ENCODE data around the gene DRD4.

Gene DRD4

DNA sequence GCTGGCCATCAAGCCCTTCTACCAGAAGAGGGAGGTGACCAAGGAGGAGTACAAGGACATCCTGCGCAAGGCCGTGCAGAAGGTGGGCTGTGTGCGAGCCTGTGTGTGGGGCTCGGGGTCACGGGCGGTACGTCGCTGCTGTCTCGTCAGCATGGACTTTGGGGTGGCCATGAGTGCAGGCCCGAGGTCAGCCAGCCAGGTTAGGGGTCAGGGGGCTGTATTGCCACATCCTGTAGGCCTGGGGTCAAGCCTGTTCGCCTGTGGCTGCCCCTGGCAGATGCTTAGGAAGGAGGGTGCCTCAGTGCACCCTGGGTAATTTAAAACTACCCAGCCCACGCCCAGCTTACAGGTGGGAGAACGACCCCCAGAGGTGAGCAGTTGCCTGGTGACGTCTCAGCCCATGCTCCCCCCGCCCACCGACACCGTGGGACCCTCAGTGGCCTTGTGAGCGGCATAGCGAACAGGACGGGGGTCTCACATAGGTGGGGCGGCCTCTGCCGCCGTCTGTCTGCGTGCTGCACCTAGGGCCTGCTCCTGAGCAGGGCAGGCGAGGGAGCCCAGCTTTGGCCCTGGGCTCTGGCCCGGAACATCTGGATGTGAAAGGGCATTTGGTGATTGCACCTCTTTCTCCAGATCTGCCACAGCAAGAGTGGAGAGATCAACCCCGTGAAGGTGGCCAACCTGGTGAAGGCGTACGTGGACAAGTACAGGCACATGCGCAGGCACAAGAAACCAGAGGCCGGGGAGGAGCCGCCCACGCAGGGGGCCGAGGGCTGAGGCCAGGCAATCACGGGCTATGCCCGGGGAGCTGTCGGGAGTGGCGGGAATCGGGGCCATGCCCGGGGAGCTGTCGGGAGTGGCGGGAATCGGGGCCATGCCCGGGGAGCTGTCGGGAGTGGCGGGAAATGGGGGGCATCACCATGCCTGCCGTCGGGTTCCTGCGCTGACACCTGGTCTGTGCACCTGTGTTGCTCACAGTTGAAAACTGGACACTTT lies 25.8 kb upstream of the DRD4 start:
- DNase-seq = no peak

DNA sequence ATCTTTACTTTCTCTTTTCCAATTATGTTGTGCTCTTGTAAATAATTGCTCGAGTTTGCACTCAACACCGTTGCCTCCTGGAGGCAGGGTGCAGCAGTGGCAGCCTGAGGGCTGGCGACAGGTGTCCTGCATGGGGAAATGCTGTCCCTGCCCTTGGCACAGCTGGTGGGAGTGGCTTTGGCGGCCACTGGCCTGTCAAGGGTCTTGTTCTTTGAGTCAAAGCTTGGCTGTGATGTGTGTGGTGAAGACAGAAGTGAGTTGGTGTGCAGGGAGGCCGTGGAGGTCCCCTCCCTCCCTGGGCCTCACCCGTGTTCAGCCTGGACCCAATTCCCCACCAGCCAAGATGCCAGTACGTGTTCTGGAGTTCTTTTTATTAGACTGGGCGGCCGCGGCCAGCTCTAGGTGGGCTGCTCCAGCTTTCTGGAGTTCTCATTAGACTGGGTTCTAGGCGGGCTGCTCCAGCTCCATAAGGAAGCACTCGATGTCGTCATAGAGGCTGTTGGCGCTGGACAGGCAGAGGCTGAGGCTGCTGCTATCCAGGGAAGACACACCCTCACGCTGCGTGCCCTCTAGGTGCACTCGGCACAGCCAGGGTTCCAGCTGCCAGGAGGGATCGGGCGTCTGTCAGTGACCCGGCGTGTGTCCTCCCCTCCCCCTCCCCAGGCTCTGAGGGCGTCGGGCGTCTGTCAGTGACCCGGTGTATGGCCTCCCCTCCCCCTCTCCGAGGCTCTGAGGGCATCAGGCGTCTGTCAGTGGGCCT lies 24.7 kb upstream of the DRD4 start:
- peak; percentile 20 for DNase-seq

DNA sequence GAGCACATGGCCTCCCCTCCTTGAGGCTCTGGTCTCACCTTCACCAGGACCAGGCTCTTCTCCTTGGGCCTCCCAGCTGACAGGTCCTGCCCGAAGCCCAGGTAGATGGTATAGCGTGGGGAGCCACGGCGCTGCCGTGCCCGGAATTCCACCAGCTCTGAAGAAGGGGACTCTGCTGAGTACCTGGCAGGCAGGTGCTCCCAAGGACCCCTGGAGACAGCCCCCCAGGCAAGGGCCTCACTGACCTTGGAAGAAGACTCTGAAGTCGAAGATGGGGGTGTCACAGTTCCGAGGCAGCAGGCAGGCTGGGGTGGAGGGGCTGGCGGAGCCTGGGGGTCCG lies 24.1 kb upstream of the DRD4 start:
- DNase-seq = no peak

DNA sequence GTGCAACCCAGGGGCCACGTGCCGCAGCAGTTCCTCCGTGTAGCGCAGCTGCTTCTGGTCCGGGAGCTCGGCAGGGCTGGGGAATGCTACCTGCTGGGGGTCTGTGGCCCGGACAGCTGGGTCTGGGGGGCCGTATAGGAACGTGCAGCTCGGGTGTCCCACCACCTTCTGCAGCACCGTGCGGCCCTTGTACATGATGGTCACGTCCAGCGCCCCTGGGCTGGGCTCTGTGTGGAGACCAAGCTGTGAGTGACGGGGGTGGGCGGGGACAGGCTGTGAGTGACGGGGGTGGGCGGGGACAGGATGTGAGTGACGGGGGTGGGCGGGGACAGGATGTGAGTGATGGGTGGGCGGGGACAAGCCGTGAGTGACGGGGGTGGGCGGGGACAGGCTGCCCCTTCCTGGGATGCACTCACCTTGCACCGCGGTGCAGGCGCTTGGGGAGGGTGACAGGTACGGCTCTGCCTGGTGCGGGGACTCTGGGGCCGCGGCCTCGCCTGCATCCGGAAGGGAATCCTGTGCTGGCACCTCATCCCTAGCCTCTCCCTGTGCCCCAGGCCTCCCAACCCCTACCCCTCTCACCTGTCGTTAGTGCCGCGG lies 23.6 kb upstream of the DRD4 start:
- peak; percentile 87 for DNase-seq

DNA sequence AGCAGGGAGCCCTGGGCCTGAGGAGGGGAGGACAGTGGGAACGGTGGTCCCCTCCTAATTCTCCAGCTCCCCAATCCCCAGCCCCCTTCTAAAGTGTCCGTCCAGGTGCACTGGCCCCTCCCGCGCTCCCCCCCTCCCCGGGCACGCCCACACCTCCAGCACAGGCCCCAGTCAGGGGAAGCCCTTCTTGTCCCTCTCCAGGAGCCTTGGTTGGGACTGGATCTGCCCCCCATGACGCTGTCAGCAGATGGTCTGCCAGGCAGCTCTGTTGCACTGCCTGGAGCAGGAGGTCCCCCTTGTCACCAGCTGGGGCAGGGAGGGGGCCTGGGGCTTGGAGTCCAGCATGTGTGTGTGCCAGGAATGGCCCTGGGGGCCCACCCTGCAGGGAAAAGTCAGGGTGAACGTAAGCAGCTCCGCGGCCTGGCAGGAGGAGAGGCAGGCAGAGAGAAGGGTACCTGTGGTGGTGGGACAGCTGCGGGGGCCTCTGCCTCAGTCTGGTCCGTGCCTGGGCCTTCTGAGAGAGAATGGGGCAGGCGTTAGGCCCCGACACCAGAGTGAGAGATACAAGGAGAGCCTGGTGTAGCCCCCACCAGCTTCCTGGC lies 22.9 kb upstream of the DRD4 start:
- DNase-seq = no peak

DNA sequence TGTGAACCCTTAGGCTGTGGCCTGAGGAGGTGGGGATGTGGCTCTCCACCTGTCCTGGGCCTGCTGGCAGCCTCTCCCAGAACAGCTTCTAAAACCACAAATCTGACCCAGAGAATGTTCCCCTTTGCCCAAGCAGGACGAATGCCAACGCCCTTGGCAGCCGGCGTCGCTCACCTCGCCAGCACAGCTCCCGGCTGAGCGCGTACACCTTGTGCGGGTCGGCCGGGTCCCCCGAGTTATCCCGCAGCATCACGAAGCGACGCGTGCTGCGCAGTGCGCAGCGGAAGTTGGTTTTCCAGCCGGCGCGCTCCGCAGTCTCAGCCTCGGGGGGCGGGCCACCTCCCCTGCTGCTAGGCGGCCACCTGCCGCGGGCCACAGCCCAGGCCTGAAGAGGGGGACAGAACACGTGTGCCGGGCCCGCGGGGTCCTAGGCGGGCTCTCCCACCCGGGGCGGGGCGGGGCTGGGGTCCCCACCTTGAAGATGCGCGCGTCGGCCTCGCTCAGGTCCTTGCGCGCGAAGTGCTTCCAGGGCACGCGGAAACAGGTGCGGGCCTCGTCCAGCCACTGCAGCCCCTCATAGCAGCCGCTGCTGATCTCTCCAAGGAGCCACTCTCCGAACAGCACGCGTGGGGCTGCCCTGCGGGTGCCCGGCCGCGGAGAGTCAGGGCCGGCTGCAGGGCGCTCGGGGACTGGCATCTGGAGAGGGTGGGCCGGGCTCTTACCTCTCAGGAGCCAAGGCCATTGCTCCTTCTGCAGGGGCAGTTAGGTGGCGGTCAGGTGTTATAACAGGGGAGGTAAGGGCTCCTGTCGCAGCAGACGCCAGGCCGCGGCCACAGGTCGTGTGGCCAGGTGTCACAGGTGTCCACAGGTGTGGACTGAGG lies 22.2 kb upstream of the DRD4 start:
- DNase-seq = no peak

DNA sequence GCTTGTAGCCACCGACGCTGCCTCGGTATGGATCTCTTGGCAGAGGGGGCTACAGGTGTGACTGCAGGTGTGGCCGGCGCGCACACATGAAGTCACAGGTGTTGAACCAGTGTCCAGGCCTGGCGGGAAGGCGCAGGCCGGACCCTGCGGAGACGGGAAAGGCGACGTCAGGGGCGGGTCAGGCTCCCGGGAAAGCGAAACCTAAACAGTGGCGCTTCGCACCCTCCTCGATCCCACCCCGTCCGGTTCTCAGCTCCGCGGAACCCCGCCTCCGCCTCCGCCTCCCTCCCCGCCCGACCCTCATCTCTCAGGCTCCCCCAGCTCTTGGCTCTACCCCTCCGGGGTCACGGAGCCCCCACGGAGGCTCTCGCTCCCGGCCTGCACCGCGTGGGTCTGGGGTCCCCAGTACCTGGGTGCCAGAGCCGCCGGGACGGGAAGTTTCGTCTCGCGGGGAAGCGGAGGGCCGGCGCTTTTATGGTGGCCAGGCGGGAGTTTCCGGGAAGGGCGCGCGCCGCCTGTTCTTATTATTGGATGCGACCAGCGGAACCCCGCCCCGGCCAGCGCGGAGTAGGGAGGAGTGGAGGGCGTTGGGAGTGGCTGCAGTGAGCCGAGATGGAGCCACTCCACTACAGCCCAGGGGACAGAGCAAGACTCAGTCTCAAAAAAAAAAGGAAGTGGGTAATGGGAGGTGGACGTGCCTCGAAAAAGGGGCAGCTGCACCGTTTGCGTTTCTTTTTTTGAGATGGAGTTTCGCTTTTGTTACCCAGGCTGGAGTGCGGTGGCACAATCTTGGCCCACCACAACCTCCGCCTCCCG lies 21.4 kb upstream of the DRD4 start, which contains the start of gene IRF7:
Gene IRF7 (minus strand): TSS at position 447 of the 816 bp plus-strand sequence. CDS start 586 bp downstream, outside the sequence.
- peak; percentile 92 for DNase-seq

DNA sequence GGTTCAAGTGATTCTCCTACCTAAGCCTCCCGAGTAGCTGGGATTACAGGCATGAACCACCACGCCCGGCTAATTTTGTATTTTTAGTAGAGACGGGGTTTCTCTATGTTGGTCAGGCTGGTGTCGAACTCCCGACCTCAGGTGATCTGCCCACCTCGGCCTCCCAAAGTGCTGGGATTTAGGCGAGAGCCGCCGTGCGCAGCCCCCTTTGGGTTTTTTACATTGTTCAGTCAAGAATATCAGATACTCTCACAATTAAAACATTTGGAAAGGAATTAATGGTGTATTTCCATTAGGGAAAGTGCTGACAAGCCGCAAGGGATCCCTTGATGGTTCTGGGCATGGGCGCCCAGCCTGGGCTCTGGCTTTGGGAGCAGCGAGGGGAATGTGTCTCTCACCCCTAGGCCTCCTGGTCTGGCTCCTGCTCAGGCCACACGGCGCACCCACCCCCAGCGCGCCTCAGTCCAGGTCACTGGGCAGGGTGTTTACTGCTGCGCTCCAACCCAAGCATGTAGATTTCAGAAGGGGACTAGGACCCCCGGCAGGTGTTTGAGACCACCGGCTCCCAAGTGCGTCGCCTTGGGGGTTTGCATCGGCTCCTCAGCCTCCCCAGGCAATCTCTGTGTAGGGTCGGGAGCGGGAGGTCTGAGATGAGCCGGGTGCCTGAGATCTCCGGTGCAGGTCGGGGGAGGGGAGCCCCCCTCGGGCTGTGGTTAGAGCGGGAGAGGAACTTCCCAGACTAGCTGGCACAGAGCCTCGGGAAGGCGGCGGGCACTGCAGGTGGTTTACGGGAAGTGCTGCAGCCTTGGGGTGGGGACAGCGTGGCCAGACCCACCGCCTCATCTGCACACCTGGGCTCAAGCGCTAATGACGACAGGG lies 20.5 kb upstream of the DRD4 start:
- no peak for DNase-seq

DNA sequence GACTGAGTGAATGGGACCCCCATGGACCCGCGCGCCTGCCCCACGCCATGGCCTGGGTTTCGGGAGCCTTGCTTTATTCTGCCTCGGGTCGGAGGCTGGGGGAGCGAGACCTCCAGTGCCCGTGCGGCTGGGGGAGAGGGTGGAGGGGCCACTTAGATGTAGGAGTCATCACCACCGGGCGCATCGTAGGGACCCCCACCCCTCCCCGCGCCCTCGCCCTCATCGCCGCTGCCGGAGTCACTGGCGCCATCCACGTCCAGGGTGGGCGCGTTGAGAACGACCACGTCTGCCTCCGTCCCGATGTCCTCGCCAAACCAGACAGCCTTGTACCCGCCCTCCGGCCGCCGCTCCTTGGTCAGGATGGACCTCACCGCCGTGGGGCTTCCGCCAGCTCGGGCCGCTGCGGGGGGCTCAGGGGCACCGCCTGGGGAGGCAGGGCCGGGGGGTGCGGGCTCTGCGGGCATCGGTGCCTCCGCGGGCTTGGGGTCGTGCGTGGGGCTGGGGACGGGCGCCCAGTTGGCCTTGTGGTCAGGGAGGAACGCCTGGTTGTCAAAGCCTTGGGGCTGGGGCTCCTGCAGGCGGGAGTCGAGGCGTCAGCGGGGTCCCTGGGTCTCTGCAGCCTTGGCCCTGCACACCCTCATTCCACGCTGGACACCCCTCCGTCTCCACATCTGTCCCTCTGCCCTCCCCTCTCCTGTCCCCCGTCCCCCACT lies 19.7 kb upstream of the DRD4 start:
- no peak for DNase-seq

DNA sequence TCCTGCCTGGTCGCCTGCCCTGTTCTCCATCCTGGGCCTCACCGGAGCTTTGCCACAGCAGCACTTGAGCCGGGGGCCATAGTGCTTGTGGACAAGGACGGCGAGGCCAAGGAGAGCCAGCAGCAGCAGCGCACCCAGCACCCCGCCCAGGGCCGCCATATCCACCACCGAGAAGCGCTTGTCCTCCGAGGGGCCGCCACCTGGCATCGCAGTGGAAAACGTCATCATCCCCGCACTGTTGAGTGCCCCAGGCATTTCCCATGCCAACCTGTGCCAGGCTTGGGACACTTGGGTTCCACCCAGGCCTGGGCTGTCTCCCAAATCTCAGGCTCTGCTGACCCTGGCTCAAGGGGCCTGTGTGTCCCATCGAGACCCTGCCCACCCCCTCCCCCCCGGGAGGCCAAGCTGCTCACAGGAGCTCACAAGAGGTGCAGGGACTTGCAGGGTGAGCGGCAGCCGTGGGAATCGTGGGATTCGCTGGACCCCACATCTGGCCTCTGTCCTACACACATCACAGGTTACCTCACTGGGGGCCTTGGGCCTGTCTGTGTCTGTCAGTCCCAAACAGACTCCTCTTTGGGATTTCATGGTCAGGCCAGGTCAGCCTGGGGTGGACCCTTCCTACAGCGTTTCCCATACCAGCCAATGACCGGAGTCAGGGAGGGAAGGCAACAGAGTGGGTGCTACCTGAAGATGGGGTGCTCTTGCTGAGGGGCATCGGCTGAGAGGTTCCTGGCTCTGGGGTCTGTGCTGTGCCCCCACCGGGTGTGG lies 19.0 kb upstream of the DRD4 start:
- DNase-seq = no peak

DNA sequence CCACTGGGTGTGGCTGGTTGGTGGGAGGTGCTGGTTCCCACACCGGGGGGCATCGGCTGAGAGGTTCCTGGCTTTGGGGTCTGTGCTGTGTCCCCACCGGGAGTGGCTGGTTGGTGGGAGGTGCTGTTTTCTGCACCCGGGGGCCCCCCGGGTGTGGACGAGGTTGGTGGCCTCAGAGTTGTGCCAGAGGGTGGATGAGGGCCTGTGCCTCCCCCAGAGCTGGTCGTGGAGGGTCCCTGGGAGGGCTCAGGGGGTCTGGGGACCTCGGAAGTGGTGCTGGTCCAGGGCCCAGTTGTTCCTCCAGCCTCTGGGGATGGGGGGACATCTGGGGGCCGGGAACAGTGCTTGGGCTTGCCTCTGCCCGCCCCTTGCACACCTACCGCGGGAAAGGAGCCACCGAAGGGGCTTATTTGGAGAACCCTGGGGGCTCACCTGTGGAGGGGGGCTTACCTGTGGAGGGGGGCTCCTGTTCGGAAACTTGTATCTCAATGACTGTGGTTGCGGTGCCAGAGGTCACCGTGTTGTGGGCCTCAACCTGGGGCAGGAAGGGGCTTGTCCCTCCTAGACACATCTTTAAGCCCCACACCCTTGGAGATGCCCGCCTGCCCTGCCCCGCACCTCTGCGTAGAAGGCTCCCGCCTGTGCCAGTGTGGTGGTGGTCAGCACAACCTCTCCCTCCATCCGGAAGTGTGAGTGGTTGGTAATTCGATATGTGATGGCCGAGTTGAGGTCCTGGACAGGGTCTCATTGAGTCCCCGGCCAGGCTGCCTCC lies 18.0 kb upstream of the DRD4 start:
- DNase-seq = no peak

DNA sequence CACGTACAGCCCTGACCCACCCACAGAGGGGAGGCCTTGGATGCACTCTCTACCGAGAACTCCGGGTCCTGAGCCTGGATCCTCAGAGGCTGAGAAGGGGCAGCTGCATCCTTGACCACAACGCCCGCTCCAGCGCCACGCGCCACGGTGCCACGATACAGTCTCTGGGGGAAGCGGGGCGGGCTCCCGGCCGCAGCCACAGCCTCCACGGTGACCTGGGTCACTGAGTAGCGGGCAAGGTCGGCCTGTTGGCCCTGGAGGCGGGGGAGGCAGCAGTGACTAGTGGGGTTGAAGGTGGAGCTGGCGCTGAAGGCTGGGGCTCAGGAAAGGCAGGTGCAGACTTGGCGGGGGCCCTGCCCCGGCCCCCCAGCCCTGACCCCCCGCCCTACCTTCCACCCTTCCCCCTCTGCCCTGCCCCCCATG lies 17.4 kb upstream of the DRD4 start:
- no peak for DNase-seq

DNA sequence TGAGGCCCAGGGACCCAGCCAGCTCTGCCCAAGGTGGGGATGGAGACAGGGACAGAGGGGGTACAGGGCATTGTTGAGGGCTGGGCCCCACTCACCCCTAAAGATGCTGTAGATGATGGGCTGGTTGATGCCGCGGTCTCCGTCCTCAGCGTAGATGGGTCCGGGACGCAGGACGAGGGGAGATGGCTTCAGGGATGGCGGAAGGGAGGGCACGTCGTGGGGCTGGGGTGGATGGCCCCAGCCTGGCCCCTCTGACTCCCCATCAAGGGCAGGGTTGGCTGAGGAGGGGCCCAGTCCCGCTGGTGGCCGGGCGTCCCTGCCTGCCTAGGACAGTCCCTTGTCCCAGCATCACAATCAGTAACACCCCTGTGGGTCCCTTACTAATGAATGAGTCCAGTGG lies 16.9 kb upstream of the DRD4 start:
- DNase-seq = no peak

DNA sequence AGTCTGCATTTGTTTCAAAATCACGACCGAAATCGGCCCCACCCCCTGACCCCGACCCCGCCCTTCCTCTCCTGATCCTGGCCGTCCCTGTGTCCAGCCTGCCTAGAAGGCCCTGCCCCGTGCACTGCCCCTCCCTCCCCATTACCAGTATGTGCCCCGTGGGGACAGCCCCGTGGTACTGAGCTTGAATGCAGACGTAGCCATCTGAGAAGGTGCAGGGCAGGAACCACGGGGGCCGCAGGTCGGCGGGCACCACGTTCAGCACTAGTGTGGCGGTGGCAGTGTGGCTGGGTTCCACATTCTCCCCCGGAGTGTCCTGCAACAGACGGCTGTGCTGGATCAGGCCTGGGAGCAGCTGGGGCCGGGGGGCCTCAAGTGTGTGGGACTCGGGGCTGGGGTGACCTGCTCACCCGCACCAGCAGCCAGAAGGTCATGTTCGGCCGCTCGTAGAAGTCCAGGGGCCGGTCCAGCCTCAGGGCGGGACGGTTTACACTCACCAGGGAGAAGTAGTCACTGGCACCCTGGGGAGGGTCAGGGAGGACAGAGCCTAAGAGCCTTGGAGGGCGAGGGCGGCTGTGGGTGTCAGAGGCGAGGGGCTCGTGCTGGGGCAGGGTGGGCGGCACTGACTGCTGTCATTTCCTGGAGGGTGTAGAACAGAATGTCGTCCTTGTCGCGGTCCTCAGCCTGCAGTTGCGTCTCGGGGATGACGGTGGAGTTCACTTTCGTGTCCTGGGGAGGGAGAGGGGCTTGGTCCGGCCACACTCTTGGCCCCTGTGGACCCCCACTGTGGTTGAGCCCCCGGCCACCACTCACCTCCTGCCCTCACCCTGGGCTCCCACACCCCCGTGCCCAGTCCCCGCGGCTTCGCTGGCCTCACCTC lies 15.9 kb upstream of the DRD4 start:
- DNase-seq = no peak

DNA sequence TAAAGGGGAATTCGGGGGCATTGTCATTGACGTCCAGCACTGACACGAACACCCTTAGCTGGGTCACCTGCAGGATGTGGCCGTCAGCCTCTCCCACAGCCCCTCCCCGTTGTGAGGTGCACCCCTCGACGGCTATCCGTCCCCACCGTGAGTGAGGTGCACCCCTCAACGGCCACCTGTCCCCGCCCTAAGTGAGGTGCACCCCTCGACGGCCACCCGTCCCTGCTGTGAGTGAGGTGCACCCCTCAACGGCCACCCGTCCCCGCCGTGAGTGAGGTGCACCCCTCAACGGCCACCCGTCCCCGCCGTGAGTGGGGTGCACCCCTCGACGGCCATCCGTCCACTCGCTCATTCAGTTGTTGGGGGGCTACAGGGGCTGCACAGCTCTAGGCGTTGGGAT lies 15.2 kb upstream of the DRD4 start:
- no peak for DNase-seq

DNA sequence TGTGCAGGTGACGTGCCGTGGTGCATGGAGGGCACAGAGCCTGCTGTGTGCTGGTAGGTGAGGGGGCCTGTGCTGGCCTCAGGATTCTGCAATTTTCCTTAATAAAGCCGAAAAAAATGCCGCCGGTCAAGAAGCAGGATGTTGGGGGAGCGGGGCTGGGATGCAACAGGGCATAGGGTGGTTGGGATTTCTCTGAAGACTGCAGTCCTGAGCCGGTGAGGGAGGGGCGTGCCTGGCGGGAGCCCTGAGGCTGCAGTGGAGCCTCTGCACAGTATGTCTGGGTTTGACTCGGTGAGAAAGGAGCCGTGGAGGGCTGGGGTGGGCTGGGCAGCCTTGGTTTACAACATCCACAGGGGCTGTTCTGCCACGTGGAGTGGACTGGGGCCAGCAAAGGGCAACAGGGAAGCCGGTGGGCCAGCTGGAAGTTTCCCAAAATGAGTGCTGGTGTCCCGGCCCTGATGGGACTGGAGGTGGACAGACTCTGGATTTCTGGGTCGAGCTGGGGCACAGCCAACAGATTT lies 13.7 kb upstream of the DRD4 start:
- DNase-seq = no peak
